Measurements from ENCODE around the gene APBB2.

APBB2 gene

GRCh38 chr4:41184009-41184408 is 30.3 kb downstream of the APBB2 start:
- Histone ChIP-seq H3K36me3 (ENCODE audit: control insufficient read depth, low read depth, low read length) (no peaks in the 10 kb centered on the region), H3K9ac (ENCODE audit: low read length) (no peak overlapping the region), H3K27ac (ENCODE audit: low read length) (no peak overlapping the region), H3K27me3 (ENCODE audit: control insufficient read depth, insufficient read depth, low read length) (no peaks in the 10 kb centered on the region), H3K4me3 (ENCODE audit: low read length) (no peak overlapping the region), H3K9me3 (ENCODE audit: control insufficient read depth, low read depth, low read length) (no peaks in the 10 kb centered on the region), H3K4me1 (ENCODE audit: control insufficient read depth, low read depth, low read length) (peaks cover 15% of the 10 kb centered on the region)

GRCh38 chr4:41183021-41183553 is 31.3 kb downstream of the APBB2 start:
- Histone ChIP-seq H3K27ac (ENCODE audit: low read length) (no peak overlapping the region), H3K4me3 (ENCODE audit: low read length) (no peak overlapping the region), H3K36me3 (ENCODE audit: control insufficient read depth, low read depth, low read length) (no peaks in the 10 kb centered on the region), H3K4me1 (ENCODE audit: control insufficient read depth, low read depth, low read length) (peaks cover 16% of the 10 kb centered on the region), H3K27me3 (ENCODE audit: control insufficient read depth, insufficient read depth, low read length) (no peaks in the 10 kb centered on the region), H3K9ac (ENCODE audit: low read length) (no peak overlapping the region), H3K9me3 (ENCODE audit: control insufficient read depth, low read depth, low read length) (no peaks in the 10 kb centered on the region)

GRCh38 chr4:41181037-41181436 is 33.3 kb downstream of the APBB2 start:
- Histone ChIP-seq H3K4me1 (ENCODE audit: control insufficient read depth, low read depth, low read length) (peaks cover 14% of the 10 kb centered on the region), H3K9ac (ENCODE audit: low read length) (no peak overlapping the region), H3K9me3 (ENCODE audit: control insufficient read depth, low read depth, low read length) (no peaks in the 10 kb centered on the region), H3K4me3 (ENCODE audit: low read length) (no peak overlapping the region), H3K27me3 (ENCODE audit: control insufficient read depth, insufficient read depth, low read length) (no peaks in the 10 kb centered on the region), H3K27ac (ENCODE audit: low read length) (no peak overlapping the region), H3K36me3 (ENCODE audit: control insufficient read depth, low read depth, low read length) (no peaks in the 10 kb centered on the region)

DNA sequence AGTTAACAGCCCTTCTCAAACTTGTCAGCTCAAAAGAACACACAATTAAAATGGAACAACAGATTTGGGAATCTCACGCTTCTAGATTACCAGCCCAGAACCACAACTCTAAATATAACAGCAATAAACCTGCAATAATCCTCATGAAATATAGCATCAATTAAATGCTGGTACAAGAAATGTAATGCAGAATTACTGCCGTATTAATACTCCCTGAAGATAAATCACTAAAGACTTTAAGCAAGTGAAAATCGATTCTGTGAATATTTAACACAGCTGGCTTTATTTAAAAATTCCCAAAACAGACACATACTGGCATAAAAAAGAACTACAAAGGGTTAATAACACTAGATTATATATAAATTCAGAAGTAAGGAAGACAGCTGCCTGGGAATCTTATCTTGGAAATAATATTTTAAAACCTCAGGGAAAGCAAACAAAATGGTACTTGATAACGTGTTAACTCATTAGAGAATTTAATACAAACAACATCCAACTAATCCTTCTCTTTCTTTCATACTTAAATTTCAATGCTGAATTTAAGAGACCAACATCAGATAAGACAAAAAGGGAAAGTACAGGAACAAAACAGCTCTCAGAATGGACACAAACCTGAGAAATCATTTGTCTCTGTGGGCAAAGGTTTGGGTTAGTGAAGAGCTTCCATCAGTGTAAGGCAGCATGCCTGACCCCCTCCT is 34.7 kb downstream of the APBB2 start:
- Histone ChIP-seq H3K27ac (ENCODE audit: low read length) (no peak overlapping the region), H3K27me3 (ENCODE audit: control insufficient read depth, insufficient read depth, low read length) (no peaks in the 10 kb centered on the region), H3K4me3 (ENCODE audit: low read length) (no peak overlapping the region), H3K36me3 (ENCODE audit: control insufficient read depth, low read depth, low read length) (no peaks in the 10 kb centered on the region), H3K9ac (ENCODE audit: low read length) (no peak overlapping the region), H3K4me1 (ENCODE audit: control insufficient read depth, low read depth, low read length) (peaks cover 14% of the 10 kb centered on the region), H3K9me3 (ENCODE audit: control insufficient read depth, low read depth, low read length) (no peaks in the 10 kb centered on the region)

DNA sequence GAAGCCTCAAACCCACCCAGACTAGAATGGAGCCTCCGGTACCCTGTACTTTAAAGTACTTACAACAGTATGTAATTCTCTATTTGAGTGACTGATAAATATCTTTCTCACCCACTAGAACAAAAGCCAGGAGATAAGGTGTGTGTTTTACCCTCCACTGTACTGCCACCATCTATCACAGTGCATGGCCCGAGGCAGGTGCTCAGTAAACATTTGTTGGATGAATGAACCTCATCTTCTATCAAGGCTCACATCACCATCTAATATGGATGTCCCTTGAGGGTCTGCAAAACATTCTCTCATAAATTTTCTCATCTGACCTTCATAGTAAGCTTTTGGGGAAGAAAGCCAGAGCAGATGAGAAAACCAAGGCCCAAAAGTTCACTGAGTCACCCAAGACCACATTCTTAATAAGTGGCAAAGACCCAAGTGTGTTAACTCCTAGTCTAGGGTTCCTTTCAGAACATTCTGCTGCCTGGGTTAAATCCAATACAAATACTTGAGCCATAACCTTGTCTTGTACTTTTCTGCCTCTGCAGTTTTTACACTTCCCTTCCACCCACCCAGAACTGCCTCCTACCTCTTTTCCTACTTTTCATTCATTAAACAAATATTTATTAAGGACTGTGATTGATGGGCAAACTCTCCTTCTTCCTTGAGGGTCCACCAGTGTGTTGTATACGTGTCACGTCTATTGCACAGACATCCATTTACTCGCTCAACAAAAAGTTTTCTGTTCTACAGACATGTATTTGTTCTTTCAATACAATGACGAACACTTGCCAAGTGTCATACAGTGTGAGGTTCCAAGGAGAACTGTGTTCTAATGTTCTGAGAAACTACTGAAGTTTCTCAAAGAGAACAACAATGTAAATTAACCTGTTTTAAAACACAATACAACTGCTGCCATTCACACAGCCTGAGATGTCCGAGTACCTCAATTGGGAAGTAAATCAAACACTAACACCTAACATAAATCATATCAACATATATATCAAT is 35.7 kb downstream of the APBB2 start:
- Histone ChIP-seq H3K4me1 (ENCODE audit: control insufficient read depth, low read depth, low read length) (peaks cover 14% of the 10 kb centered on the region), H3K4me3 (ENCODE audit: low read length) (no peak overlapping the region), H3K9ac (ENCODE audit: low read length) (no peak overlapping the region), H3K27me3 (ENCODE audit: control insufficient read depth, insufficient read depth, low read length) (no peaks in the 10 kb centered on the region), H3K27ac (ENCODE audit: low read length) (no peak overlapping the region), H3K9me3 (ENCODE audit: control insufficient read depth, low read depth, low read length) (no peaks in the 10 kb centered on the region), H3K36me3 (ENCODE audit: control insufficient read depth, low read depth, low read length) (no peaks in the 10 kb centered on the region)

DNA sequence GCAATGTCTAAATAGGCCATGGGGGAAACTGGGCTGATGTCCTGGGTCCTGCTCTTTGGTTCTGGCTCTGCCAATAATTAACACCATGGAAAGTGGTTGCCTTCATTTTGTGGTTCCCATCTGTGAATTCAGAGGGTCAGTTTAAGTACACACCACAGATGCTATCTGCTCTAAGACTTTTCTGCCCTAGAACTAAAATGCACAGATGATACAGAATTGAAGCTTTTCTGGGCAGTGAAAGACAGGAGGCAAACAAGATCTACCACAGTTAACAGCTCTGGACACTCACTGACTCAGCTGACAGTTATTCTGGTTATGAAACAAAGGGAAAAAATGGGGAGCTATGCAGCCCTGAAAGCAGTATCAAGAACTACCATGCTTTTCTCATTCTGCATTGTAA is 37.3 kb downstream of the APBB2 start:
- no peak overlapping the region for H3K9ac ChIP-seq (ENCODE audit: low read length)
- H3K27ac ChIP-seq (ENCODE audit: low read length) = no peak overlapping the region
- H3K4me3 ChIP-seq (ENCODE audit: low read length) = no peak overlapping the region

DNA sequence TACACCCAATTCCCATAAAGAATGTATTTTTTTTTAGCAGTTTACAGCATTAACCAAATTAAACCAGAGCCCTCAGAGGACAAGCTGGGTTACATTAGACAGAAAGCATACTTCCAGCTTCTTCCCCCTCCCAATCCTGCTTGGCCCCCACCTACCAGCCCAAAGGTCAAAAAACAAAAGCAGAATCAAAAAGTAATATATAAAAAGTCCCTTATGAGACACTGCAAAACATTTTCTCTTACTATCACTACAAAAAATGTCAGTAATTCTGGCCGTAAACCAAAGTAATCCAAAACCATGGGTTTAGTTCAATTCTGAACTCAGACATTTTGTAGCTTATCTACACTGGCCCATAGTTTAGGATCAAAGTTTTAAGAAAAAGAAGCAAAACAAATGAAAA is 38.0 kb downstream of the APBB2 start:
- H3K27ac ChIP-seq (ENCODE audit: low read length) = no peak overlapping the region
- H3K9ac ChIP-seq (ENCODE audit: low read length) = no peak overlapping the region

More for the DNA sequence above, 37.3 kb downstream of the APBB2 start:
- Histone ChIP-seq H3K4me1 (ENCODE audit: control insufficient read depth, low read depth, low read length) (peaks cover 14% of the 10 kb centered on the region), H3K36me3 (ENCODE audit: control insufficient read depth, low read depth, low read length) (no peaks in the 10 kb centered on the region), H3K27me3 (ENCODE audit: control insufficient read depth, insufficient read depth, low read length) (no peaks in the 10 kb centered on the region), H3K9me3 (ENCODE audit: control insufficient read depth, low read depth, low read length) (no peaks in the 10 kb centered on the region)

GRCh38 chr4:41175794-41176193 is 38.5 kb downstream of the APBB2 start:
- H3K4me1 ChIP-seq (ENCODE audit: control insufficient read depth, low read depth, low read length) = peaks cover 14% of the 10 kb centered on the region
- H3K27me3 ChIP-seq (ENCODE audit: control insufficient read depth, insufficient read depth, low read length) = no peaks in the 10 kb centered on the region
- H3K27ac ChIP-seq (ENCODE audit: low read length) = no peak overlapping the region
- no peaks in the 10 kb centered on the region for H3K9me3 ChIP-seq (ENCODE audit: control insufficient read depth, low read depth, low read length)
- H3K4me3 ChIP-seq (ENCODE audit: low read length) = no peak overlapping the region
- no peak overlapping the region for H3K9ac ChIP-seq (ENCODE audit: low read length)
- H3K36me3 ChIP-seq (ENCODE audit: control insufficient read depth, low read depth, low read length) = no peaks in the 10 kb centered on the region

More for the DNA sequence above, 38.0 kb downstream of the APBB2 start:
- Histone ChIP-seq H3K36me3 (ENCODE audit: control insufficient read depth, low read depth, low read length) (no peaks in the 10 kb centered on the region), H3K9me3 (ENCODE audit: control insufficient read depth, low read depth, low read length) (no peaks in the 10 kb centered on the region), H3K4me1 (ENCODE audit: control insufficient read depth, low read depth, low read length) (peaks cover 14% of the 10 kb centered on the region), H3K27me3 (ENCODE audit: control insufficient read depth, insufficient read depth, low read length) (no peaks in the 10 kb centered on the region), H3K4me3 (ENCODE audit: low read length) (no peak overlapping the region)

- H3K27me3 ChIP-seq (ENCODE audit: control insufficient read depth, insufficient read depth, low read length) = no peaks in the 10 kb centered on the region
- peaks cover 14% of the 10 kb centered on the region for H3K4me1 ChIP-seq (ENCODE audit: control insufficient read depth, low read depth, low read length)
- no peaks in the 10 kb centered on the region for H3K9me3 ChIP-seq (ENCODE audit: control insufficient read depth, low read depth, low read length)
- H3K27ac ChIP-seq (ENCODE audit: low read length) = no peak overlapping the region
- no peak overlapping the region for H3K9ac ChIP-seq (ENCODE audit: low read length)
- no peak overlapping the region for H3K4me3 ChIP-seq (ENCODE audit: low read length)
- H3K36me3 ChIP-seq (ENCODE audit: control insufficient read depth, low read depth, low read length) = no peaks in the 10 kb centered on the region
Observed at GRCh38 chr4:41174444-41174843, 39.9 kb downstream of the APBB2 start.

- H3K27ac ChIP-seq (ENCODE audit: low read length) = no peak overlapping the region
- H3K9me3 ChIP-seq (ENCODE audit: control insufficient read depth, low read depth, low read length) = no peaks in the 10 kb centered on the region
- no peaks in the 10 kb centered on the region for H3K27me3 ChIP-seq (ENCODE audit: control insufficient read depth, insufficient read depth, low read length)
- H3K4me3 ChIP-seq (ENCODE audit: low read length) = no peak overlapping the region
- H3K9ac ChIP-seq (ENCODE audit: low read length) = no peak overlapping the region
- peaks cover 6% of the 10 kb centered on the region for H3K4me1 ChIP-seq (ENCODE audit: control insufficient read depth, low read depth, low read length)
- H3K36me3 ChIP-seq (ENCODE audit: control insufficient read depth, low read depth, low read length) = no peaks in the 10 kb centered on the region
Observed at GRCh38 chr4:41172786-41173185, 41.6 kb downstream of the APBB2 start.

GRCh38 chr4:41169256-41169800 is 45.0 kb downstream of the APBB2 start:
- Histone ChIP-seq H3K4me1 (ENCODE audit: control insufficient read depth, low read depth, low read length) (peaks cover 12% of the 10 kb centered on the region), H3K9me3 (ENCODE audit: control insufficient read depth, low read depth, low read length) (no peaks in the 10 kb centered on the region), H3K27me3 (ENCODE audit: control insufficient read depth, insufficient read depth, low read length) (no peaks in the 10 kb centered on the region), H3K4me3 (ENCODE audit: low read length) (no peak overlapping the region), H3K27ac (ENCODE audit: low read length) (no peak overlapping the region), H3K9ac (ENCODE audit: low read length) (no peak overlapping the region), H3K36me3 (ENCODE audit: control insufficient read depth, low read depth, low read length) (no peaks in the 10 kb centered on the region)

Measured in iPS-18a (cell line).